GM04504 (cell line): Measurements from ENCODE around the gene PLSCR1.

Source experiments
- DNase-seq: peaks from one replicate; pipeline ENCODE4 v3.0.0-alpha.2; 2012; ENCODE audit warnings: low read depth

The PLSCR1 gene, protein sequence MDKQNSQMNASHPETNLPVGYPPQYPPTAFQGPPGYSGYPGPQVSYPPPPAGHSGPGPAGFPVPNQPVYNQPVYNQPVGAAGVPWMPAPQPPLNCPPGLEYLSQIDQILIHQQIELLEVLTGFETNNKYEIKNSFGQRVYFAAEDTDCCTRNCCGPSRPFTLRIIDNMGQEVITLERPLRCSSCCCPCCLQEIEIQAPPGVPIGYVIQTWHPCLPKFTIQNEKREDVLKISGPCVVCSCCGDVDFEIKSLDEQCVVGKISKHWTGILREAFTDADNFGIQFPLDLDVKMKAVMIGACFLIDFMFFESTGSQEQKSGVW

DNA sequence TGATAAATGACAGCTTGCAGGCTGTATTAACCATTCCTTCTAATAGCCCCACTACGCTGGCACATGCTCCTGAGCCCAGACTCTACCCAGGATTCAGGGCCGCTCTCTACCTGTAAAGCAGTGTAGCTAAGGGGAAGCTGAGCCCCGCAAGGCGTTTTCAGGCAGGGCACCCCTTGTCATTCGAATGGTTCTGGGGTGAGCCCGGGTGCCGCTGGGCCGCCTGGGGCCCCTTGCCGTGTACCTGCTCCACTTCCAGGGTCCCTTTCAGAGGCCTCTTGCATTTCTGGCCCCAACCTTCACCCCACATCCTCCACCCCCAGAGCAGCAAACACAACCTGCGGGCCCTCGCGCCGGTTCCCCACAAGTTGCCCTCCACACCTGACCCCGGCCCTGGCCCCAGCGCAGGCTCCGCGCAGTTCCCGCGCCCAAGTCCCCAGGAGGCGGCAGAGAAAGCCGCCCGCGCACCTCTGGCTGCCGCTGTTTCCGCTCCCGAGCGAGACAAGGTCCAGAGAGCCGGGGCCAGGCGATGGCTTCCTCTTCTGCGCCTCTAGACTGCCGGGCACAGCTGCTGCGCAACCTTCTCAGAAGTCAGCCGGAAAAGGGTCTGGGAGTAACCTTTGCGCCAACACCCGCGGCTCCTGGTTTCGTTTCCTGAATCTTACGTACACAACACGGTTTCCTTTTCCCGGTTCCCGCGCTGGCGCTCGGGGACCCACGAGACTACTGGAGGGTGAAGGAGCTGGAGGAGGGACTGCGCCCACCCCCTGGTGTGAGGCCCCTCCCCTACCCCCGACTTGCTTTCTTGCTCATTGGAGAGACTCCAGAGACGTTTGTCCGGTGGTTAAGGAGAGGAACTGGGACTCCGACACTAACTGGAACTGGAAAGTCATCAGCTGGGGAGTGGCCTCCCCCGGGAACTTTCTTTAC is at the start of gene PLSCR1:
TSS of gene PLSCR1 (minus strand) at position 606 of the 927 bp plus-strand sequence. CDS start 8,055 bp downstream, outside the sequence.
- DNase-seq = peak; percentile 85

DNA sequence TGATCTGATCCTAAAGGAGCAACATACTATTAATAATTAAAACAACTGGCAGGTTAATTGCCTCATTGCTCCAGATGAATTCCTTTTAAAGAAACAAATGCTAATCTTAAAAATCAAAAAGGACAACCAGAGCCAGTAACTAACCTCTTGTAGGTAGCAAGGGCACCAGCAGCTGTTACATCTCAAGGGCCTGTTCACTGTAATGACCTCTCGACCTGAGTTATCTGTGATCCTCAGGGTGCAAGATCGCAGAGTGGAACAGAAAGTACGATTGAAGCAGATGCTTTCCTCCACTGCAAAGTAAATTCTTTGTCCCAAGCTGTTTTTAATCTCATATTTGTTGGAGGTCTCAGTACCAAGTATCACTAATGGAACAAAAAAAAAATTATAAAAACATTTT is 49.4 kb upstream of the PLSCR1 start:
- no peak for DNase-seq

DNA sequence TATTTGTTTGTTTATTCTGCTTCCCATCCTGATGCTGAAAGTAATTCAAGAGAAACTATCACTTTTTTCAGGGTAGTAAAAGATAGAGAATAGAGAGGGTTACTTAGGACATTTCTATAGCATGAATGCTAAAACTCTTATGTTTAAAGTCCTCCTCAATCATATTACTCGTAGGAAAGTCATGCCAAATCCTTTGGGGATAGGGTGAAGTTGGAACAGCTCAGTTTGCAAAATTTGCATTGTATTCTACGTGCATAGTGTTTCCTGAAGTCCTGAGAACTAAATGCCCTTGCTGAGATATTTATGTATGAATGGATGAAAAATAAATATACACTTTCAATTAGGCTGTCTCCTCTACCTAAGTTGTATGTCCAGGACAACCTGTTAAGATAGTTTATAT is 46.1 kb upstream of the PLSCR1 start:
- no peak for DNase-seq

DNA sequence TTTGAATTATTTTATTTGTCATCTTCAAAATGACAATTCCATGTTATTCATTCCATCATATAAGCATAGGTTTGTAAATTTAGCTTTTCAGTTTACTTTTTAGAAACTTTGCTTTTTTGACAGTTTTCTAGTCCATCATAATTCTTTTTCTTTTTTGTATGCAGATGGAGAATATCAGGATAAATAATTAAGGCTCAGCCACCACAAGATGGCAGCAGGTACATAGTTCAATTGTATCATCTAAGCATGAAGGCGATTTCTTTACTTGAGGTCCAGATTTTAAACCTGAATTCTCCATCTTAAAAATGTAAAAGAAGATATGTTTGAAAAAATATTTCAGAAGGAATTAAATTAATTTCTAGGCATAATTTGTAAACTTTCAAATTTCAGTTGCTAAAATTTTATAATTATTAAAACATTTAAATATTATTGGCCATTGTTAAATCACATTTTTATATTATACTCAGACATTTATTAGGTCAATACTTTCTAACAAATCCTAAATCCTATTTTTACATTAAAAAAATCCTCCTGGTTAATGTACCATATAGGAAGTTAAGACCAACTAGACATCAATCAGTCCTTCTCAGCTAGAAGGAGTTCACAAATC is 45.6 kb upstream of the PLSCR1 start:
- DNase-seq = peak; percentile 24

DNA sequence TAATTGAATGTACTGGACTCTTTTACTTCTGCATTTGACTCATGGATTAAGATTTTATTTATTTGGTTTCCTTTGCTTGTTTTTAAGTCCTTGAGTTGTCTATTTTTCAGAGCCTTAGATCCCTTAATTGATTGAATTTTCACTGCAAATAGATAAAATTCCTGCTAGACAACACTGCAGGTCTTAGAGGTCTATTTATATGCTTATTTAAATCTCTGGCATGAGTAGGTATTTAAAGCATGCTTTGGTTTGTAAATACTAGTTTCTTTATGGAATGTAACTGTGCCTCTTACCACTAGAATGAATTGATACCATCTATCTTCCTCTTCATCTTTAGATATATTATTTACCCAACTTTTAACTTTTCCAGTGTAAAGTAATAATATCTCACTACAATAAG is 40.7 kb upstream of the PLSCR1 start:
- DNase-seq = no peak

DNA sequence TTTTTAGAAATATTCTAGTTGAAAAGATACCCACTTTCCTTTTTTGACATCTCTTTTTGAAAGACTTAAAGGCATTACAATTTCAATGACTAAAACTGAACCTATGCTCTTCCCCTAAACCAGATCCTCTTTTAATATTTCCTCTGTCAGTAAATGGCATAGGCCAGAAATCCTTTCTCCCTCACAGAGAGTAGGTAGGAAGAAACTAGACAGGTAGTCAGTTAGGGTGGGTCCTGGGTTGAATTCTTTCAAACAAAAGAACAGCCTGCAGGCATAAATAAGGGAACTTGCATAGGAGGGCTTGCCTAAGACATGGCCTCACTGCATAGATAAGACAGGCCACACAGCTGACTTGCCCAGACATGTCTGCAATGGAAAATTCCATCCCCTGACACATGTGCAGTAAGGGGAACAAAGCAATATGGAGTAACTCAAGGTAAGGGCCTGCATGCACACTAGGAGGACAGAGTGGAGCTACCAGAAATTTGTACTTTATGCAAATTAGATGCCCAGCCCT is 37.6 kb upstream of the PLSCR1 start:
- DNase-seq = no peak

DNA sequence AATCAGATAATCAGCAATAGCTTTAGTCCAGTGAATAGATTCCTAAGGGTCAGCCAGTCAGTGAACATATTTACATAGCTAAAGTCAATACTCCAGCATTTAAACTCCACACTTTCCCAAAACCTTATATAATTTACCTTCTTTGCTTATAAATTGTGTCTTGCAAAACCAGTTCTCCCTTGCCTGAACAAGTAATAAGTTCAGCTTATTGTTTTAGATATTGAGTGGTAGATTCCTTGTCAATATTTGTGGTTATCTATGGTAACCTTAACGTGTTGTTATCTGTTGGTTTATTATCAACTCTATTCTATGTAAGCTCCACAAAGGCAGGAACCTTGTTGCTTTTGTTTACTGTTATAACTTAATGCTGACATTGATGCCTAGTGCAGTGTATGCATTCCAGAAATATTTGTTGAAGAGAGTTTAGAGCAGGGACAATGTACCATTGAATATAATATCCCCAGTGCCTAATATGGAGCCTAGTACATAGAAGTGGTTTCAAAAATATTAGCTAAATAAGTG is 36.7 kb upstream of the PLSCR1 start:
- no peak for DNase-seq

DNA sequence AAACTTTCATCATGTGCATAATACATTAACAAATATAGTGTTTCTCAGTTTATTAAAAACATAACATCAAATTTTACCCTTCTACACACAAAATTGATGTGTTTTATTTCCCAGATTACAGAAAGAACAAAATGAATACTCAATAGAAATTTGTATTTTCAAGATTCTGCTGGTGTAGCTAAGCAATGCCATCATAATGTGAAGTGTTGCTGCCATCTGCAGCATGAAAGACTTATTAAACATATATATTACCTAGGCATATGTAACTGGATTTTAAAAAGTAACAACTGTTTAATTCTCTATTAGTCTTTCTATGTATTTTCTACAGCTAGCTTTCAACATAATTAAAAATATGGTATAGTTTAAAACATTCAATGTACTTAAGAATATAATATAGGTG is 33.3 kb upstream of the PLSCR1 start:
- DNase-seq = peak; percentile 12

DNA sequence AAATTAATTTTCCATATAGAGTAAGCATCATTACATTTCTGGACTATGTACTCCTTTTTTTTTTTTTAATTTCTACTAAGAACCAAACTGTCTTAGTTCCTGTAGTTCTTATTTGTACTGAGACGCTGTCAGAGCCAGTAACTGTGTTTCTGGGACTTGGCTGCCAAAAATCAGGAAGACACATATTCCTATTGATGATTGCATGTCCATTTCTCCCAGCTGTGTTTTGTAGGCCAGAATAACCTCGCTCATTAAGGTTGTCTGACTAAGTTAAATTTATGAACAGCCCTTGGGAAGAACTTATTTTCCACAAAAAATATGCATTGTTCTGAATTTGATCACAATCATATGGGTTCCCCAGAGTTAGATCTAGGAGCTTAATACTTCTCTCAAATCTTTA is 31.2 kb upstream of the PLSCR1 start:
- no peak for DNase-seq

DNA sequence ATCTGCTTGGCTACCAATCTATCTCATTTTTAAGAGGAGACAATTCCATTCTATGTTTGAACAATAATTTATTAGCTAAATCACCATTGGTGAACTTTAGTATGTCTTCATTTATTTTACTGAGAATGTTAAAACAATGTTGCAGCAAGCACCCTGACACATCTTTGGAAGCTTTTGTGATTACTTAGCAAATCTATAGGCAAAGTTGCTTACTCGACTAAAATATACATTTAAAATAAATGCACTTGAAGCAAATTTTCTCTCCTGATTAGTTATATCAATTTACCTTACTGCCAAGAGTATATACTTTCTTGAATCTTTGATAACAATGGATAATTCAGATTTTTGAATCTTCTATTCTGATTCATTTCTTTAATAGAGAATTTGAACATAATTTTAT is 29.8 kb upstream of the PLSCR1 start:
- no peak for DNase-seq

DNA sequence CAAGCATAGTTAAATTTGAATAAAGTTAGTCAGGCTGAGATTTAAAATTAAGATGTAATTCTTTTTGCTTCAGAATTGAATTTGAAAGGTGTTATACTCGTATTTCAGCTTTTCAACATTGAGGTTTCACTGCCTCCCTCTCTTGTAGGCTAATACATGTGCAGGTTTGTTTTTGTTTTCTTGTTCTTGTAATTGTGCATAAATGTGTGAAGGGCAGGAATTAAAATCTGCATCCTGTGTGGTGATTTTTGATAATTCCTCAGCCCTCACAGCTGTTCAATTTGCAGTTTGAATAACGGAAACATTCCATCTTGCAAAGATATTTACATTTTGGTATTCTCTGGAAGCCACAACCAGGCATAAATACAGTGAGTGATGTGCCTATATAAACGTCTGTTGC is 24.9 kb upstream of the PLSCR1 start:
- no peak for DNase-seq

DNA sequence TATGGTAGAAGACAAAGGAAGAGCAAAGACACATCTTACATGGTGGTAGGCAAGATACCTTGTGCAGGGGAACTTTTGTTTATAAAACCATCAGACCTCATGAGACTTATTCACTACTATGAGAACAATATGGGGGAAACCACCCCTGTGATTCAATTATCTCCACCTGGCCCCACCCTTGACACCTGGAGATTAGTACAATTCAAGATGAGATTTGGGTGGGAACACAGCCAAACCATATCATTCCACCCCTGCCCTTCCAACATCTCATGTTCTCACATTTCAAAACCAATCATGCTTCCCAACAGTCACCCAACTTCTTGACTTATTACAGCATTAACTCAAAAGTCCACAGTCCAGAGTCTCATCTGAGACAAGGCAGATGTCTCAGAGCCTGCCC is 21.7 kb upstream of the PLSCR1 start:
- DNase-seq = no peak

DNA sequence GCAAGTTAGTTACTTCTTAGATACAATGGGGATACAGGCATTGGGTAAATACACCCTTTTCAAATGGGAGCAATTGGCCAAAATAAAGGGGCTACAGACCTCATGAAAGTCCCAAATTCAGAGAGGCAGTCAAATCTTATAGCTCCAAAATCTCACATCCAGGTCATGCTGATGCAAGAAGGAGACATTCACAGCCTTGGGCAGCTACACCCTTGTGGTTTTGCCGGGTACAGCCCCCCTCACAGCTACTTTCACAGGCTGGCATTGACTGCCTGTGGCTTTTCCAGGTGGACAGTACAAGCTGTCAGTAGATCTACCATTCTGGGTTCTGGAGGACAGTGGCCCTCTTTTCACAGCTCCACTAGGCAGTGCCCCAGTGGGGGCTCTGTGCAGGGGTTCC is 17.5 kb upstream of the PLSCR1 start:
- DNase-seq = no peak

DNA sequence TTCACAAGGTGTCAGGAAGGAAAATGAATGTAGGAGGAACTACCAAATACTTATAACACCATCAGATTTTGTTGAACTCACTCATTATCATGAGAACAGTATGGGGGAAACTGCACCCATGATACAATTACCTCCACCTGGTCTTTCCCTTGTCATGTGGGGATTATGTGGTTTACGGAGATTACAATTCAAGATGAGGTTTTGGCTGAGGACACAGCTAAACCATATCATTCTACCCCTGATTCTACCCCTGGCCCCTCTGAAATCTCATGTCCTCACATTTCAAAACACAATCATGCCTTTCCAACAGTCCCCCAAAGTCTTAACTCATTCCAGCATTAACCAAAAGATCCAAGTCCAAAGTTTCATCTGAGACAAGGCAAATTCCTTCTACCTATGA is 17.1 kb upstream of the PLSCR1 start:
- DNase-seq = no peak

DNA sequence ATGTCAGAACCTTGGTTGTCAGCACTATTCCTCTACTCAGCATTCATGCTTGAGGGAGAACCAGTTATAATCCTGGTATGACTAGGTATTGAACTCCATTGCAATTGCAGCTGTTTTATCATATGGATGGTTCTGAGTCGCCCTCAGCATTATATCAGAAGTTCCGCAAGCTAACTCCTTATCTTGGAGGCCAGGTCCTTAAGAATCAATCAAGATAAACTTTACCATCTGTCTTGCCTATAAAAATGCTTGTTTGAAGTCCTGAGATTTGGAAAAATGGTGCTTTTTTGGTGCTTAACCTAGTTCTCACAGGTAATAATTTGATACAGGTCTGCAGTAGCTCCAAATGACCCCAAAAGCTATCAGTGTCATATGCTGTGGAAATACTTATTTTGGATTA is 16.3 kb upstream of the PLSCR1 start:
- DNase-seq = no peak

DNA sequence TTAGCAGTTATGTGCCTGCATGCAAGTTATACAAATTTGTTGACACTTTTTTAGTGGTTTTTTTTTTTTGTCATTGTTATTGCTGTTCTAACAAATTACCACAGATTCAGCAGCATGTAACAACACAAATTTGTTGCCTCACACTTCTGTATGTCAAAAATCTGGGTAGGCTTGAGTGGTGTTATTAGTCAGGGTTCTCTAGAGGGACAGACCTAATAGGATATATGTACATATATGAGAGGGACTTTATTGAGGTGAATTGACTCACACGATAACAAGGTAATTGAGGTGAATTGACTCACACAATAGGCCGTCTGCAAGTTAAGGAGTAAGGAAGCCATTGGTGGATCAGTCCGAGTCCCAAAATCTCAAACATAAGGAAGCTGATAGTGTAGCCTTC is 15.0 kb upstream of the PLSCR1 start:
- DNase-seq = no peak

DNA sequence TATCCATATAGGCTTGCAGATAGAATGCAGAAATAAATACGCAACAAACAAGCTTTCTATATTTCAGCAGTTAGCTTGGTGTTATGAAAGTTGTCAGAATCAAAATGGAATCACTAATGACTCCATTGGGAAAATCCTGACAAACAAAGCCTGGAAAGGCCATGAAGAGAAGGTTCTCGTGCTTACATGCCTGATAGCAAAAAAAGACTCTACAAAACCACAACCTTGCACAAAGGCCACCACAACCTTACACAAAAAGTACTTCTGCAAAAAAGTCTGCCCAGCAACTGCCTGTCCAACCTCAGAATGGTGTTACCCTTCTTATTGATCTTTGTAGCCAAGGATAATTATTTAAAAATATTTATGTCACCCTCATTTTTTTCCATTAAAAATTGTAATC is 14.4 kb upstream of the PLSCR1 start:
- no peak for DNase-seq

DNA sequence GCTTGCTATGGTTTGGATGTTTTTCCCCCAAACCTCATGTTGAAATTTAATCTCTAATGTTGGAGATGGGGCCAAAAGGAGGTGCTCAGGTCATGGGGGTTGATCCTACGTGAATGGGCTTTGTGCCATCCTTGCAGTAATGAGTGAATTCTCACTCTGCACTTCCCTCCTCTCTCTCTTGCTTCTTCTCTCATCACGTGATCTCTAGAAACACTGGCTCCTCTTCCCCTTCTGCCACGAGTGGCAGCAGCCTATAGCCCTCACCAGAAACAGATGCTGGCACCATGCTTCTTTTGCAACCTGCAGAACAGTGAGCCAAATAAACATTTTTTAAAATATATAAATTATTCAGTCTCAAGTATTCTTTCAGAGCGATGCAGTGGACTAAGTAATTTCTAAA is 13.3 kb upstream of the PLSCR1 start:
- DNase-seq = no peak

DNA sequence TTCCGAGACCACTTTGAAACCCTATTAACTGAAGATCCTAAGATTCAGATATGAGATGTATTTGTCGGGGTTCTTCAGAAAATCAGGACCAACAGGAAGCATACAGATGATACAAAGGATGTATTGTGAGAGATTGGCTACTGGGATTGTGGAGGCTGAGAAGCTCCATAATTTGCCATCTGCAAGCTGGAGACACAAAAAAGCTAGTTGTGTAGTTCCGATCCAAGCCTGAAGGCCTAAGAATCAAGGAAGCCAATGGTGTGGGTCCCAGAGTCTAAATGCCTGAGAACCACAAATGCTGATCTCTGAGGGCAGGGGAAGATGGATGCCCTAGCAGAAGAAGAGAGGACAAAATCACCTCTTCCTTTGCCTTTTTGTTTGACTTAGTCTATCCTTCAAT is 10.9 kb upstream of the PLSCR1 start:
- no peak for DNase-seq

DNA sequence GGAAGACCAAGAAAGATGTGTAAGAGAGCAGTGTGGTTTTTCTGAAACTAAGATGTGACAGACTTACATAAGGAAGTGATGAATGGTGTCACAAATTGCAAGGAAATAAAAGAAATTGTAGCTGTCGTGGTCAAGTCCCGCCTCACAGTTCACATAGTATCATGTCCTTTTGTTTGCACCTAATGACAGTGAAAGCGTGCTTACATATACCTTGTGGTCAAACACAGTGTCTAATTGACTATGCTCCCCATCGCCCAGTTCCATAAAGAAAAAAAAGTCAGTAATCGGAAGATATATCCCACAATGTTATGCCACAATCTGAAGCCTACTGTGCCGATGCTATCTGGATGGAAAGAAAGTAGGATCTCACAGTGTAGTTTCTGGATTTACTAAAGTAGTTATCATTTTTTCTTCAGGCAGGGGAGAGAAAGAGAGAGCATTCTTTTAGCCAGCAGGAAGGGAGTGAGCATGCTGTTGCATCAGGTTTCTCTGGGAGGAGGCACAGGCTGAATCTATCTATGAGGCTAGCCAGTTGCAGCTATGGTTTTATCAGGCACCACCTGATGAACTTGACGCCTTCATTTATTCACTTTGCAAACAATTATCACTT is 9.8 kb upstream of the PLSCR1 start:
- DNase-seq = no peak

DNA sequence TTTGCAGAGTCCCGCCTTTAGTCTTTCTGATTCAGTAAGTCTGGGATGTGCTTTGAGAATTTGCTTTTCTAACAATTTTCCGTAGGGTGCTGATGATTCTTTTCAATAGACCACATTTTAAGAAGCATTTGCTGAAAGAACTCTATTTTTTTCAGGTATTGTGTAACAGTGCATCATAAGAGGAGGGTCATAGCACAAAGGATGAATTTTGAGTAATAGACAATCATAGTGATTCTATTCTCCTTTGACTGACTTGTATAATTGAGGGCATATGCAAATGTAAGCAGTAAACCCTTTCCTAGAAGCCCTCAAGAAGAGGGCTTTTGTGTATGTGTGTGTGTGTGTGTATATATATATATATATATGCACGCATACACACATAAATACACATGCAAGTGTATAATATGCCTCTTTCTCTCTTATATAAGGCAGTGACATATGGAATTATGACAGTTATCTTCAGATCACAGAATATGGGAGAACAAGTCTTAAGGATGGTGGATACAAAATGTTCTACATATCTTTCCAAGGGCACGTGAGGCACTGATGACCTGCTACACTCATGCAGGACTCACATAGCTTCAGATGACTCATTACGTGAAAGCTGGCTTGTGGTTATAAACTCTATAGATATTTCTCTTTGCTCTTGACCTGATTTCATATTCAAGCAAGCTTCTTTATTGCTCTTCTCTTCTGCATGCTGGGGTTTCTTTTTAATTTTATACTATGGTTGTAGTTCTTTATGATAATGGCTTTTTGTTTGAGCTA is 6.5 kb upstream of the PLSCR1 start:
- DNase-seq = no peak
